Measurements from ENCODE around the gene SERPINB2.

GRCh38 chr18:63904694-63905093 lies 17.2 kb downstream of the SERPINB2 start:
- no peak for TF ChIP-seq EZH2 (IDR thresholded peaks at IDR 0.05; ENCODE audit: borderline replicate concordance, low read length)
- TF ChIP-seq, protein P1, sequence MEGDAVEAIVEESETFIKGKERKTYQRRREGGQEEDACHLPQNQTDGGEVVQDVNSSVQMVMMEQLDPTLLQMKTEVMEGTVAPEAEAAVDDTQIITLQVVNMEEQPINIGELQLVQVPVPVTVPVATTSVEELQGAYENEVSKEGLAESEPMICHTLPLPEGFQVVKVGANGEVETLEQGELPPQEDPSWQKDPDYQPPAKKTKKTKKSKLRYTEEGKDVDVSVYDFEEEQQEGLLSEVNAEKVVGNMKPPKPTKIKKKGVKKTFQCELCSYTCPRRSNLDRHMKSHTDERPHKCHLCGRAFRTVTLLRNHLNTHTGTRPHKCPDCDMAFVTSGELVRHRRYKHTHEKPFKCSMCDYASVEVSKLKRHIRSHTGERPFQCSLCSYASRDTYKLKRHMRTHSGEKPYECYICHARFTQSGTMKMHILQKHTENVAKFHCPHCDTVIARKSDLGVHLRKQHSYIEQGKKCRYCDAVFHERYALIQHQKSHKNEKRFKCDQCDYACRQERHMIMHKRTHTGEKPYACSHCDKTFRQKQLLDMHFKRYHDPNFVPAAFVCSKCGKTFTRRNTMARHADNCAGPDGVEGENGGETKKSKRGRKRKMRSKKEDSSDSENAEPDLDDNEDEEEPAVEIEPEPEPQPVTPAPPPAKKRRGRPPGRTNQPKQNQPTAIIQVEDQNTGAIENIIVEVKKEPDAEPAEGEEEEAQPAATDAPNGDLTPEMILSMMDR (IDR thresholded peaks at IDR 0.05; ENCODE audit: low read length), result no peak
